Hindlimb muscle (tissue), 1 donor: Measurements from ENCODE around the gene OSER1. TPM values are rescaled to one million over a fixed set of nuclear protein-coding genes. Genes with fewer than 3 reads are reported as not detected.
"Not testable (repeated sequence)": the region's sequence is repeated elsewhere in the genome, so short reads cannot be mapped to it uniquely, and the experiment has no call there.

Experiments
- DNase-seq: peaks from one replicate; pipeline ENCODE4 v3.0.0-alpha.2; 2013
- polyA plus RNA-seq: library from polyadenylated mRNA; unstranded; fragments of 120-200 nt; gene quantifications from one replicate; pipeline ENCODE4 v1.2.1, GENCODE V29; 2013; ENCODE audit not compliant: insufficient read length

The OSER1 gene
- polyA plus RNA-seq, 1 donor, result 29.5 TPM

- DNase-seq, result no peak
Measured at GRCh38 chr20:44200371-44200770, 10.2 kb downstream of the OSER1 start.

GRCh38 chr20:44199877-44200276 lies 10.7 kb downstream of the OSER1 start:
- no peak for DNase-seq

- no peak for DNase-seq
Measured at GRCh38 chr20:44198872-44199271, 11.7 kb downstream of the OSER1 start.

GRCh38 chr20:44196271-44196670 lies 14.3 kb downstream of the OSER1 start:
- DNase-seq, result no peak

DNA sequence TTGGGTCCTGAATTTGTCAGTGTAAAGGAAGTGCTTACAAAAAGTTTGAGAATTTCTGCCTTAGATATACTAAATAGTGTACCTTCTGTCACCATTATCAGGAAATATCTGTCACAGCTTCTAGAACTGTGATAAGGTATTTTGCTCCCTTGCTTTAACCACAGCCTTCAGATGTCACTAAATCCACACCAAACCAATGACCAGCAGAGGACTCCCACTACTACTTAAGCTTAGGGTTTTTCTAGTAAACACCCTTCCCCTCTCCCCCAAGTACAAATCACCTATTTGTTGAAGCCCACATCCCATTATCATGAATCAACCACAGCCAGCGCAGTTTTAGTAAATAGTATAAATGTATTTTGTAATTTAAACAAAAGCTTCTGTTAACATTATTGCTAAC lies 15.0 kb downstream of the OSER1 start:
- DNase-seq, result no peak

DNA sequence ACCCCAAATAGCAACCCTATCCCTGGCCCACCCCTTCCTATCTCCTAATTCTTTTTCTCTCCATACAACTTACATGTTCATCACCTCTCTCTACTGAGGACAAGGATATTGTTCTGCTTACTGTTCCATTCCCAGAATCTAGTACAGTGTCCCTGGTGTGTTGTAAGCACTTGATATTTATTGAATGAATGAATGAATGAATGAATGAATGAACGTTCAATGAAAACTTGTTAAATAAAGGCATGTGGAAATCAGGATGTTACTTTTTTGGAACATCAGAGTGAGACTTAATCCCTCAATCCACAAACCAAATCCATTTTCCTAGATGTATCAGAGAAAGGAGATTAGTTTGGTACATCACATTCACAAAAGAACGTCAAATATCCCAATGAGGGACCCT lies 16.8 kb downstream of the OSER1 start:
- no peak for DNase-seq

DNA sequence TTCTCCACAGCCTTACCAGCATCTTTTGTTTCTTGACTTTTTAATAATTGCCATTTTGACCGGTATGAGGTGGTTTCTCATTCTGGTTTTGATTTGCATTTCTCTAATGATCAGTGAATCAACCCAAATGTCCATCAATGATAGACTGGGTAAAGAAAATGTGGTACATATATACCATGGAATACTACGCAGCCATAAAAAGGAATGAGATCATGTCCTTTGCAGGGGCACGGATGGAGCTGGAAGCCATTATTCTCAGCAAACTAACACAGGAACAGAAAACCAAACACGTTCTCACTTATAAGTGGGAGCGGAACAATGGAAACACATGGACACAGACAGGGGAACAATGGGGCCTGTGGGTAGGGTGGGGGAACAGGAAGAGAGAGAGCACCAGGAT lies 18.9 kb downstream of the OSER1 start:
- DNase-seq, result not testable (repeated sequence)

DNA sequence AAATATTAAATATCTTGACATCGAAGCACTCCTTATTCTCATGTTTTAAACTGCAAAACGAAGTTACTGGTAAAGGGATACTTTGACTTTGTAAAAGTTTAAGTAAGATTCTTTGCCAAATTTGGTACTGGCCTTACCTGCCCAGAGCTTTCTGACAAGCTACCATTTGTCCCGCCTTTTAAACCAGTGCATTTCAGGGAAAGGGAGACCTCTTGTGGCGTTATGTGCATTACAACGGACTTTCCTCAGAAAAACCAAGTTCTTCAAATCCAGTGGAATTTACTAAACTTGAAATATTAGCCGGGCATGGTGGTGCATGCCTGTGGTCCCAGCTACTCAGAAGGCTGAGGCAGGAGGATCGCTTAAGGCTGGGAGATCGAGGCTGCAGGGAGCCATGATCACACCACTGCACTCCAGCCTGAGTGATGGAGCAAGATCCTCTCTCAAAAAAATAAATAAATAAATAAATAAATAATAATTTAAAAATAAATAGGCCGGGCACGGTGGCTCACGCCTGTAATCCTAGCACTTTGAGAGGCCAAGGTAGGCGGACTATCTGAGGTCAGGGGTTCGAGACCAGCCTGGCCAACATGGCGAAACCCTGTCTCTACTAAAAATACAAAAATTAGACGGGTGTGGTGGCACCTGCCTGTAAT lies 20.2 kb downstream of the OSER1 start:
- peak; percentile 63 for DNase-seq

GRCh38 chr20:44188752-44189151 lies 21.8 kb downstream of the OSER1 start:
- no peak for DNase-seq

DNA sequence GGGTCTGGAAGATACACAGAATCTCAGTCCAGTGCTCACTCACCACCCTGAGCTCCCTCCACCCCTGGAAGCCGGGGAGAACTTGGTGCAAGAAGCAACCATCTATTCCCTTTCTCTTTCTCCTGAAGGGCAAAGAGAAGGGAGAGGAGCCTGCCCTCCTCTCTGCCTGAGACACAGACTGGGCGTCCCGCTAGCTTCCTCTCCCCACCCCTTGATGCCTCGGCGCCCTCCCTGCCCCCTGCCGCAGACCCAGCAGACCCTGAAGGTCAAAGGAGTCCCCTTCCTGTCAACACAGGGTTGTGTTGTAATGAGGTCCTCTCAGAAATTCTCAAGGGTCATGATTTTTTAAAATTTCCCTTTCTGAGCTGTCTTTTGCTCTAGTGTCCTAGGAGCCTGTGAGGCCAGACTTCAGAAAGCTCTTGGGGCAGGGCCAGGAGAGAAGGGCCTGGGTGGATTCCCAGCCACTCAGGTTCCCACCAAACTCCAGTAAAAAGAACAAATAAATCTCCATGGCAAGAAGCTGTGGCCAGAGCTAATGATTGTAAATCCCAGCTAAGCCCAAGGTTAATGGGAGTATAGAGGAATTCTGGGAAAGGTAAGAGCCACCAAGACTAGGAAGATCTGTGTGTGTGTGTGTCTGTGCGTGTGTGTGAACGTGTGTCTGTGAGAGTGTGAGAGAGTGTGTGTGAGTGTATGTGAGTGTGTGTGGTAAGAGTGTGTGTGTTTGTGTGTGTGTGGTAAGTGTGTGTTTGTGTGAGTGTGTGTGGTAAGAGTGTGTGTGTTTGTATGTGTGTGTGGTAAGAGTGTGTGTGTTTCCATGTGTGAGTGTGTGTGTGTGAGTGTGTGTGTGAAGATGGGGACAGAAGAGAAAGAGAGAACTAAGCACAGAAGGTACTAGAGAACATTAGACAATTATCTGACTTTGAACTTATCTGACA lies 22.5 kb downstream of the OSER1 start:
- no peak for DNase-seq

DNA sequence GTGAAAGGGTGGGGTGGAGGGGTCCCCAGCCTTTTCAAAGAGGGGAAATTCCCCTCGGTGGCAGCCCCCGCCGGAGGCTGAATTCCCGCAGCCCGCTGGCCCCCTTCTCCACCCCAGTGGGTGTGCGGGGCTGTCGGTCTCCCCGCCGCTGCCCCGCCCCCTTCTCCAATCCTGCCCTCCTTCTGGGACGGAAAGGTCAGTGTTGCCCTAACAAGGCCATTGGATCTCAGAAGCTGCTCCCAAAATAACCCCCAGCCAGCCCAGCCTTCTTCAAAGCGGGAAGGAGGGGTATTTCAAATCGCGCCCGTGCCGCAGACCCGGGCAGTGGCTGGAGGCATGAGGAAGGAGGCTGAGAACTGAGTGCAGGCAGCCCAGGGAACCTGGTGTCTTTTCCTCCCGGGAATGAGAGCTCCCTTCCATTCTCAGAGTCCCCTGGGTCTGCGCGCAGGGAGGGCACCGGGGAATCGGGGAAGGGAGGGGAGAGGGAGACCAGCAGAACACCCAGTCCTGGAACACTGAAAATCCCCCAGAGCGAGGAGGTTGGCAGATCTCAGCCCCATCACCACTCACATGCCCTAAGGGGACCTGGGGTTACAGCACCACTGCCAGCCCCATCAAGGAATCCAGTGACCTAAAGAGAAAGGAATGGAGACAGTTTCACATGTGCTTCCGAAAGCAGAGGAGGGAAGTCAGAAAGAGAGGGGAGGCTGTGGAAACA lies 23.4 kb downstream of the OSER1 start, which contains the start of gene JPH2:
TSS of gene JPH2 (minus strand) at position 135 of the 718 bp plus-strand sequence. CDS start 483 bp downstream, outside the sequence.
- no peak for DNase-seq

DNA sequence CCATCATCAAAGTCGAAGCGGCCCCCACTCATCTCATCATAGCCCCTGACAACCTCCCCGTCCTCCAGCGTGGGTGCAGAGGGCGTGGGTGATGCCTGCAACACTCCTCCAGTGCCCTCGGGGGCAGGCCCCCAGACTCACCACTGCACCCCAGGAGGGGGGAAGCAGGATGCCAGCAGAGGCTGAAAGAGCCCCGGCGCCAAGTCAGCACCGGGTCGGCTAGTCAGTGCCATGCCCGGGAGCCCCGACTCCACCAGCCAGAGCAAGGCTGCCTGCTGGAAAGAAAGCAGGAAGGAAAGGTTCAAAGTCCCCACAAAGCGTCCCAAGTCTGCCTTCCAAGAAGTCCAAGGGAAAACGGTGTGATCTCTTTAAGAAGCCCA lies 23.9 kb downstream of the OSER1 start:
- DNase-seq, result no peak

DNA sequence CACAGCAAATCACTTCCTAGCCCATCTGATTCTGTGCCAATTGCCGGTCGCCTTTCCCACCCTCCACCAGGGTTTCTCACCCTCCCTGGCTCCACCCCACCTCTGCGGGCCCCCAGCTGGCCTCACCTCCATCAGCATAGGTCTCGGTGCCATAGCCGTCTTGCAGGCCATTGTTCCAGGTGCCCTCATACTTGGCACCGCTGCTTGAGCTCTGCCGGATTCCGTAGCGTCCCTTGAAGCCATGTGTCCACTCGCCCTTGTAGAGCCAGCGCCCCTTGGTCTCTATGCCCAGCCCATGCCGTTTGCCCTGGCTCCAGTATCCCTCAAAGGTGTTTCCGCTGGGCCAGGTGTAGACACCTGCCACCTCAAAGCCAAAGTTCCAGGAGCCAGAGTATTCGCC lies 24.4 kb downstream of the OSER1 start:
- no peak for DNase-seq

GRCh38 chr20:44185574-44185973 lies 25.0 kb downstream of the OSER1 start:
- no peak for DNase-seq

- DNase-seq, result no peak
Measured at GRCh38 chr20:44183282-44183681, 27.3 kb downstream of the OSER1 start.

DNA sequence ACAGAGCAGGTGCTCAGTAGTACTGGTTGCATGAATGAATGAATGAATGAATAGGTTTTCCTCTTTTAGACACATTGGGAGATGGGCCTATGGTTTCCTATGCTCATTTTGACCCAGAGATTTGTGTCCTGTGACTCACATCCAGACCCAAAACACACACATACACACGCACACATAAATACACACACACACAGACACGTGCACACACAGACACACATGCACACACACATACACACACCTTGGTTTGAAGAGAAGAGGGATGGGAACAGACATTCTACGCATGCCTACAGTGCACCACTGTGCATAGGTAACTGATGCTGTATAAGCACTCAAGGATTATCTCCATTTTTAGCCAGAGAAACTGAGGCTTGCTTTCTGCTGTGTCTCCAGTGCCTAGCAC lies 27.7 kb downstream of the OSER1 start:
- no peak for DNase-seq

DNA sequence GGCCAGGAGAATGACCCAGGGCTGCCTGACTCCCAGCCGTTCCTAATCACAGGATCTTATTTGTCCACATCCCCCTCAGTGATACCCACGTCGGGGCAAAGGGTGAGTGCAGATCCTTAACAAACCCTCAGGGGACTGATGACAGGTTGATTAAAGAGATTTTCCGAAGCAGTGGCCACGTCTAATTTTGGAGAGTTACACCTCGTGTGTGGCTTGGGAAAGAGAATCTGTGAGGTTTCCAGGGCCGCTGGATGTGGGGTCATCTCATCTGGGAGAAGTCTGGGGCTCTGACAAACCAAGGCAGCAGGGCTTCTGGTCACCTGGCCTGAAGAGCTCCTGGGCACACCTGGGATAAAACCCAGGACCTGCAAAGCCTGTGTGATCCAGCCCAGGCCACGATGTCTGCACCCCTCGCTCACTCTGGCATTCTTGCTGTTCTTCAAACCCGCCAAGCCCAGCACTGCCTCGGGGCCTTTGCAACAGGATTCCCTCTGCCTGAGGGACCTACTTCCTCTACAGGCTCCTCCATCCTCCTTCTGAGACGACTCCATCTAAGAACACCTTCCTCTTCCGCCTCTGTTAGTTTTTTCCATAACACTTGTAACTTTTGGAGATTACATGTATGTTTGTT lies 28.3 kb downstream of the OSER1 start:
- DNase-seq, result no peak

GRCh38 chr20:44181611-44182010 lies 29.0 kb downstream of the OSER1 start:
- no peak for DNase-seq

GRCh38 chr20:44180814-44181213 lies 29.8 kb downstream of the OSER1 start:
- no peak for DNase-seq

DNA sequence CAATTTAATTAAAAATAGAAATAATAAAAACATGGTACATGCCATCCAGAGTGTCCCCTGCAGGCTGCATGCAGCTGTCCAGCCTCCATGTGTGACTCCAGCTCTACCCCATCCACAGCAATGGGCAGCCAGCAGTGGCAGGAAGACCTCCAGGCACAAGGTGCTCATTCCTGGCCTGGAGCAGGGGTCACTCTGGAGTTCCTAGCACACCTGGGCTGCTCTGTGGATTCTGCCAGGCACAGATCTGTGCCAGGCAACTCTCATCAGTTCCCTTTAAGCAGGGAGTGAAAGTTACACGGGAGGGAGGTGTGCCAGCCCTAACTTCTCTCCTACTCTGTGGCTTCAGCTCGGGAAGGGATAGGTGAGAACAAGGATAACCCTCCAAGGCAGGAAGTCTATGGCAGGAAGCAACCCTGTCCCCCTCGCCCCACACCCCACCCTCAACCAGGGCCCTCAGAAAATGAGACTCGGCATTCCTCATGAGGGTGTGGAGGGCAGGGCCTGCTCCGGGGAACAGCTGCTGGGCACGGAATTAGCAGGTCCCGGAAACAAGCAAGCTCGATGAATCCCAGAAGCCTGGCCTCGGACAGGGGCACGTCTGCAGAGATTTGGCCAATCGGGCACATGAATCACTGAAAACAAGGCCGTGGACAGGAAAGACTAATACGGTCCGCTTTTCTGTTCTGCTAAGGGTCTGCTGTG lies 33.6 kb downstream of the OSER1 start:
- DNase-seq, result no peak

GRCh38 chr20:44174996-44175765 lies 35.4 kb downstream of the OSER1 start:
- peak; percentile 67 for DNase-seq
